Esophagus muscularis mucosa (tissue), 4 donors: Measurements from ENCODE around the gene OPRL1. TPM values are rescaled to one million over a fixed set of nuclear protein-coding genes. Genes with fewer than 3 reads are reported as not detected.

Experiments used
- DNase-seq: peaks from one replicate; pipeline ENCODE4 v3.0.0-alpha.2; 2017; ENCODE audit errors: extremely low spot score
- H3K27ac ChIP-seq, 4 donors: fragments of 200-600 bp; sonication (generic); replicated peaks in 1 of 4; 1 replicate in 3 of 4; 2 replicates in 1 of 4; pipeline ENCODE4 v1.5.1; 2016 to 2019; ENCODE audit warnings: mild to moderate bottlenecking in 1 of 4
- H3K27me3 ChIP-seq, 4 donors: fragments of 200-600 bp; sonication (generic); one replicate each; pipeline versions ENCODE4 v1.5.1 to v1.6.0; 2016 to 2019
- H3K36me3 ChIP-seq, 4 donors: fragments of 200-600 bp; sonication (generic); one replicate each; pipeline ENCODE4 v1.5.1; 2016 to 2019
- H3K4me1 ChIP-seq, 4 donors: fragments of 200-600 bp; sonication (generic); one replicate each; pipeline ENCODE4 v1.5.1; 2016 to 2019
- H3K4me3 ChIP-seq, 4 donors: fragments of 200-600 bp; sonication (generic); 1 replicate in 2 of 4; 2 replicates in 2 of 4; pipeline ENCODE4 v1.5.1; 2016 to 2019; ENCODE audit warnings: mild to moderate bottlenecking in 4 of 4, moderate library complexity in 1 of 4
- H3K9me3 ChIP-seq, 4 donors: fragments of 200-600 bp; sonication (generic); 1 replicate in 3 of 4; 2 replicates in 1 of 4; pipeline ENCODE4 v1.5.1; 2016 to 2019
- CTCF ChIP-seq, 3 experiments: fragments of 200-600 bp in 2 of 3; fragments of 450-650 bp in 1 of 3; sonication (generic) in 2 of 3; IDR thresholded peaks; one replicate each; pipeline ENCODE4 v1.5.1; 2017 to 2019; ENCODE audit warnings: antibody characterized with exemption in 3 of 3, mild to moderate bottlenecking in 2 of 3, moderate library complexity in 1 of 3
- EP300 ChIP-seq: sonication (generic); formaldehyde crosslinking; IDR thresholded peaks from one replicate; pipeline ENCODE4 v1.6.1; 2017; ENCODE audit warnings: antibody characterized with exemption
- POLR2A ChIP-seq: fragments of 450-650 bp; IDR thresholded peaks from one replicate; pipeline ENCODE4 v1.6.1; 2017; ENCODE audit warnings: antibody characterized with exemption, moderate library complexity, mild to moderate bottlenecking, low read depth
- POLR2AphosphoS5 ChIP-seq, 2 donors: sonication (generic); formaldehyde crosslinking; IDR thresholded peaks; one replicate each; pipeline ENCODE4 v1.6.1; 2017; ENCODE audit warnings: antibody characterized with exemption in 2 of 2
- WGBS: methylation state at CpG from one replicate; pipeline ENCODE4 v1.1.5; 2018; 5-methylcytosine and 5-hydroxymethylcytosine counted together
- intact Hi-C: fragments of 100-400 bp; cut with DNase I; formaldehyde crosslinking; loops from one replicate; pipeline ENCODE4 v1.15.1; 2023
- total RNA-seq, 4 donors: library from RNA; depleted of rRNA; stranded (reverse); fragments of >200 nt; gene quantifications; one replicate each; pipeline versions ENCODE4 v1.1.0 to v1.2.1, GENCODE V29; 2016

The OPRL1 gene
- total RNA-seq, 4 donors from 2014 or later, result 0.42 to 1.4 (median 0.87) TPM

DNA sequence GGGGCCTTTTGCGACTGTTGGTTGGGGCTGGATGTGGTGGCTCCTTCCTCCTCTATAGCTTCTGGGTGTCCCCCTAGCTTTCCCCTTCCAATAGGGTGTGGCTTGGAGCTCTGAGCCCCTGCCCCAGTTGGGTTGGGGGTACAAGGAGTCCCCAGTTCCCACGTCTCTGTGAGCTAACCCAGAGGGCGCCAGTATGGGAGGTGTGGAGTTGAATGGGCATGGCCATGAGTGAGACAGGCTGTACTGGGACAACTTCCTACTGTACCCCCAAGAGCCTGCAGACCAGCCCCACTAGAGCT is 42.7 kb upstream of the OPRL1 start:
- H3K4me3 ChIP-seq, result no peak overlapping the region
- peaks cover 3 to 71% (median 57%) of the 10 kb centered on the region in 4 donors for H3K27me3 ChIP-seq
- WGBS, result 67% methylated on average over 2 of the region's 3 CpGs
- TF ChIP-seq POLR2A (no peak), POLR2AphosphoS5 (IDR thresholded peaks at IDR 0.05) (no peak), EP300 (no peak), CTCF (IDR thresholded peaks at IDR 0.05) (no peak)
- no peak for DNase-seq
- peaks cover 10 to 37% (median 32%) of the 10 kb centered on the region in 4 donors for H3K36me3 ChIP-seq
- peaks cover 34 to 51% (median 48%) of the 10 kb centered on the region in 4 donors for H3K4me1 ChIP-seq
- intact Hi-C loops, result no loop called here
- no peak overlapping the region for H3K27ac ChIP-seq
- H3K9me3 ChIP-seq, result no peaks in the 10 kb centered on the region

- 19% methylated on average over 17 of the region's 36 CpGs for WGBS
- H3K36me3 ChIP-seq, result peaks cover 6 to 32% (median 27%) of the 10 kb centered on the region in 4 donors
- H3K9me3 ChIP-seq, result no peaks in the 10 kb centered on the region
- H3K4me3 ChIP-seq, result peak overlapping the region; percentile 51 to 60 (median 56)
- intact Hi-C loops, result no loop called here
- no peak overlapping the region for H3K27ac ChIP-seq
- TF ChIP-seq CTCF (IDR thresholded peaks at IDR 0.05), result no peak
- no peak for TF ChIP-seq POLR2AphosphoS5 (IDR thresholded peaks at IDR 0.05)
- no peak for TF ChIP-seq POLR2A
- TF ChIP-seq EP300, result no peak
- DNase-seq, result no peak
- peaks cover 3 to 76% (median 61%) of the 10 kb centered on the region in 4 donors for H3K27me3 ChIP-seq
- peaks cover 37 to 55% (median 53%) of the 10 kb centered on the region in 4 donors for H3K4me1 ChIP-seq
Measured at GRCh38 chr20:64037498-64038213, 42.2 kb upstream of the OPRL1 start.

GRCh38 chr20:64038224-64038564 is 41.7 kb upstream of the OPRL1 start:
- peaks cover 37 to 55% (median 53%) of the 10 kb centered on the region in 4 donors for H3K4me1 ChIP-seq
- H3K9me3 ChIP-seq, result no peaks in the 10 kb centered on the region
- H3K27me3 ChIP-seq, result peaks cover 3 to 82% (median 61%) of the 10 kb centered on the region in 4 donors
- no CpG with 5 or more reads among the region's 30 CpGs for WGBS
- H3K36me3 ChIP-seq, result peaks cover 6 to 27% (median 21%) of the 10 kb centered on the region in 4 donors
- no peak for DNase-seq
- intact Hi-C loops, result no loop called here
- TF ChIP-seq POLR2AphosphoS5 (IDR thresholded peaks at IDR 0.05) (no peak), CTCF (IDR thresholded peaks at IDR 0.05) (no peak), POLR2A (no peak), EP300 (no peak)
- H3K27ac ChIP-seq, result peak overlapping the region in 2 of 4 donors; percentile 53 to 70
- peak overlapping the region; percentile 51 to 60 (median 56) for H3K4me3 ChIP-seq

GRCh38 chr20:64038565-64039292 is 41.2 kb upstream of the OPRL1 start:
- peak overlapping the region; percentile 38 to 70 (median 46) for H3K27ac ChIP-seq
- peaks cover 3 to 86% (median 61%) of the 10 kb centered on the region in 4 donors for H3K27me3 ChIP-seq
- DNase-seq, result no peak
- intact Hi-C loops, result no loop called here
- WGBS, result 2% methylated on average over 17 of the region's 91 CpGs
- H3K9me3 ChIP-seq, result no peaks in the 10 kb centered on the region
- TF ChIP-seq POLR2A (no peak), POLR2AphosphoS5 (IDR thresholded peaks at IDR 0.05) (peak in 1 of 2 donors; percentile 37), EP300 (no peak), CTCF (IDR thresholded peaks at IDR 0.05) (peak; percentile 64 to 75 (median 74))
- H3K4me3 ChIP-seq, result peak overlapping the region; percentile 51 to 60 (median 56)
- peaks cover 4 to 21% (median 16%) of the 10 kb centered on the region in 4 donors for H3K36me3 ChIP-seq
- H3K4me1 ChIP-seq, result peaks cover 37 to 55% (median 53%) of the 10 kb centered on the region in 4 donors
